PFSK-1 (cell line): ENCODE measurements around the gene PLEKHG4B.

Experiments used
- FOXP2 ChIP-seq: optimal IDR thresholded peaks from 2 replicates; pipeline ENCODE3; 2011; ENCODE audit warnings: borderline replicate concordance, control low read depth, inconsistent platforms; ENCODE audit not compliant: insufficient read depth; ENCODE audit errors: extremely low read length, extremely low read depth
- POLR2AphosphoS5 ChIP-seq: IDR thresholded peaks from 2 replicates; pipeline ENCODE4 v1.6.1; 2012; ENCODE audit warnings: low read depth, mild to moderate bottlenecking, control low read depth, low read length, moderate library complexity
- REST ChIP-seq, 2 experiments: IDR thresholded peaks; 2 replicates each; pipeline versions ENCODE4 v1.6.1 to v1.8.0; 2011 to 2012; ENCODE audit warnings: low read depth in 2 of 2, low read length in 2 of 2, control low read depth in 1 of 2, inconsistent platforms in 1 of 2, mild to moderate bottlenecking in 1 of 2, moderate library complexity in 1 of 2; ENCODE audit not compliant: insufficient read depth in 1 of 2
- SIN3A ChIP-seq: IDR thresholded peaks from 2 replicates; pipeline ENCODE4 v1.6.1; 2012; ENCODE audit warnings: mild to moderate bottlenecking, low read length, moderate library complexity, borderline replicate concordance; ENCODE audit not compliant: insufficient read depth
- TAF1 ChIP-seq: IDR thresholded peaks from 2 replicates; pipeline ENCODE4 v1.6.1; 2012; ENCODE audit warnings: low read length, control low read depth, borderline replicate concordance; ENCODE audit not compliant: insufficient read depth

The PLEKHG4B gene

GRCh38 chr5:169728-170094, 77.7 kb downstream of the PLEKHG4B start:
- TF ChIP-seq FOXP2 (no peak), TAF1 (no peak), REST (IDR thresholded peaks at IDR 0.05; ENCODE audit: insufficient read depth in 1 of 2, low read depth in 2 of 2, low read length in 2 of 2) (no peak), POLR2AphosphoS5 (no peak), SIN3A (no peak)

GRCh38 chr5:170971-171800, 79.2 kb downstream of the PLEKHG4B start:
- no peak for TF ChIP-seq TAF1
- no peak for TF ChIP-seq REST (IDR thresholded peaks at IDR 0.05; ENCODE audit: insufficient read depth in 1 of 2, low read depth in 2 of 2, low read length in 2 of 2)
- no peak for TF ChIP-seq SIN3A
- TF ChIP-seq FOXP2: no peak
- no peak for TF ChIP-seq POLR2AphosphoS5

- no peak for TF ChIP-seq TAF1
- TF ChIP-seq REST (IDR thresholded peaks at IDR 0.05; ENCODE audit: insufficient read depth in 1 of 2, low read depth in 2 of 2, low read length in 2 of 2): no peak
- TF ChIP-seq POLR2AphosphoS5: no peak
- no peak for TF ChIP-seq FOXP2
- TF ChIP-seq SIN3A: no peak
Observed at GRCh38 chr5:171801-172331, 79.9 kb downstream of the PLEKHG4B start.

- TF ChIP-seq POLR2AphosphoS5: no peak
- no peak for TF ChIP-seq SIN3A
- TF ChIP-seq FOXP2: no peak
- no peak for TF ChIP-seq REST (IDR thresholded peaks at IDR 0.05; ENCODE audit: insufficient read depth in 1 of 2, low read depth in 2 of 2, low read length in 2 of 2)
- TF ChIP-seq TAF1: no peak
Observed at GRCh38 chr5:172421-172820, 80.5 kb downstream of the PLEKHG4B start.
